PFSK-1 (cell line): ENCODE measurements around the gene HPRT1.

Source experiments
- POLR2AphosphoS5 ChIP-seq: IDR thresholded peaks from 2 replicates; pipeline ENCODE4 v1.6.1; 2012; ENCODE audit warnings: low read depth, mild to moderate bottlenecking, control low read depth, low read length, moderate library complexity
- SIN3A ChIP-seq: IDR thresholded peaks from 2 replicates; pipeline ENCODE4 v1.6.1; 2012; ENCODE audit warnings: mild to moderate bottlenecking, low read length, moderate library complexity, borderline replicate concordance; ENCODE audit not compliant: insufficient read depth
- TAF1 ChIP-seq: IDR thresholded peaks from 2 replicates; pipeline ENCODE4 v1.6.1; 2012; ENCODE audit warnings: low read length, control low read depth, borderline replicate concordance; ENCODE audit not compliant: insufficient read depth
- TF ChIP-seq, protein P1 (sequence below), 2 experiments: IDR thresholded peaks; 2 replicates each; pipeline versions ENCODE4 v1.6.1 to v1.8.0; 2011 to 2012; ENCODE audit warnings: low read depth in 2 of 2, low read length in 2 of 2, control low read depth in 1 of 2, inconsistent platforms in 1 of 2, mild to moderate bottlenecking in 1 of 2, moderate library complexity in 1 of 2; ENCODE audit not compliant: insufficient read depth in 1 of 2

DNA sequence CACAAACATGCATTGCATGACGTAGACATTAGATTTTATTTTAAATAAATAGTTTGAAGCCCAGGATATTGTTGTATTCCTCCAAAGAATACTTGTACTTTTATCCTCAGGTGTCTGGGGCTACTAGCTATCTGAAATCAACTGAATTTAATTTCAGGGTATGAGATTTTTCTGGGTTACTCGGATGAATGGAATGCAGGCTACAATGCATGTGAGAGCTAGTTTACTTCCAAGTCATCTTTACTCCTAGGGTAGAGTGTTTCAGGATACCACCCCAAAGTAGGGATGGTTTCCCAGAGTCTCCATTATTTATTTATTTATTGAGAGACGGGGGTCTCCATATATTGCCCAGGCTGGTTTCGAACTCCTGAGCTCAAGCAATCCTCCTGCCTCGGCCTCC is 66.4 kb downstream of the HPRT1 start:
- TF ChIP-seq, protein P1, sequence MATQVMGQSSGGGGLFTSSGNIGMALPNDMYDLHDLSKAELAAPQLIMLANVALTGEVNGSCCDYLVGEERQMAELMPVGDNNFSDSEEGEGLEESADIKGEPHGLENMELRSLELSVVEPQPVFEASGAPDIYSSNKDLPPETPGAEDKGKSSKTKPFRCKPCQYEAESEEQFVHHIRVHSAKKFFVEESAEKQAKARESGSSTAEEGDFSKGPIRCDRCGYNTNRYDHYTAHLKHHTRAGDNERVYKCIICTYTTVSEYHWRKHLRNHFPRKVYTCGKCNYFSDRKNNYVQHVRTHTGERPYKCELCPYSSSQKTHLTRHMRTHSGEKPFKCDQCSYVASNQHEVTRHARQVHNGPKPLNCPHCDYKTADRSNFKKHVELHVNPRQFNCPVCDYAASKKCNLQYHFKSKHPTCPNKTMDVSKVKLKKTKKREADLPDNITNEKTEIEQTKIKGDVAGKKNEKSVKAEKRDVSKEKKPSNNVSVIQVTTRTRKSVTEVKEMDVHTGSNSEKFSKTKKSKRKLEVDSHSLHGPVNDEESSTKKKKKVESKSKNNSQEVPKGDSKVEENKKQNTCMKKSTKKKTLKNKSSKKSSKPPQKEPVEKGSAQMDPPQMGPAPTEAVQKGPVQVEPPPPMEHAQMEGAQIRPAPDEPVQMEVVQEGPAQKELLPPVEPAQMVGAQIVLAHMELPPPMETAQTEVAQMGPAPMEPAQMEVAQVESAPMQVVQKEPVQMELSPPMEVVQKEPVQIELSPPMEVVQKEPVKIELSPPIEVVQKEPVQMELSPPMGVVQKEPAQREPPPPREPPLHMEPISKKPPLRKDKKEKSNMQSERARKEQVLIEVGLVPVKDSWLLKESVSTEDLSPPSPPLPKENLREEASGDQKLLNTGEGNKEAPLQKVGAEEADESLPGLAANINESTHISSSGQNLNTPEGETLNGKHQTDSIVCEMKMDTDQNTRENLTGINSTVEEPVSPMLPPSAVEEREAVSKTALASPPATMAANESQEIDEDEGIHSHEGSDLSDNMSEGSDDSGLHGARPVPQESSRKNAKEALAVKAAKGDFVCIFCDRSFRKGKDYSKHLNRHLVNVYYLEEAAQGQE (IDR thresholded peaks at IDR 0.05; ENCODE audit: insufficient read depth in 1 of 2, low read depth in 2 of 2, low read length in 2 of 2) = no peak
- TF ChIP-seq TAF1 (no peak), POLR2AphosphoS5 (no peak), SIN3A (no peak)
